Stimulated activated CD4-positive, alpha-beta T cell treated with anti-CD3 and anti-CD28 coated beads, Interleukin-2, amount 100 ng/mL, for 24 hours (primary cell): ENCODE data around the gene DHTKD1.
"Not testable (repeated sequence)": the region's sequence is repeated elsewhere in the genome, so short reads cannot be mapped to it uniquely, and the experiment has no call there.

Experiments used
- DNase-seq, 2 donors: peaks; one replicate each; pipeline ENCODE4 v3.0.0-alpha.2; 2020

The DHTKD1 gene

GRCh38 chr10:12063483-12063818, 5.3 kb upstream of the DHTKD1 start:
- DNase-seq = no peak

GRCh38 chr10:12067336-12067735, 1.4 kb upstream of the DHTKD1 start:
- no peak for DNase-seq

- DNase-seq = not testable (repeated sequence)
Measured at GRCh38 chr10:12071441-12071840, 2.7 kb downstream of the DHTKD1 start.

GRCh38 chr10:12073526-12073925, 4.8 kb downstream of the DHTKD1 start:
- DNase-seq = no peak

- DNase-seq = no peak
Measured at GRCh38 chr10:12077580-12078180, 8.9 kb downstream of the DHTKD1 start.

GRCh38 chr10:12081470-12081869, 12.7 kb downstream of the DHTKD1 start:
- no peak for DNase-seq

GRCh38 chr10:12081879-12082557, 13.3 kb downstream of the DHTKD1 start:
- no peak for DNase-seq

- no peak for DNase-seq
Measured at GRCh38 chr10:12088919-12089318, 20.2 kb downstream of the DHTKD1 start.

- DNase-seq = no peak
Measured at GRCh38 chr10:12091421-12091820, 22.7 kb downstream of the DHTKD1 start.

GRCh38 chr10:12097361-12097760, 28.6 kb downstream of the DHTKD1 start:
- DNase-seq = not testable (repeated sequence)

- no peak for DNase-seq
Measured at GRCh38 chr10:12097791-12098190, 29.0 kb downstream of the DHTKD1 start.

- DNase-seq = no peak
Measured at GRCh38 chr10:12098966-12099365, 30.2 kb downstream of the DHTKD1 start.

- no peak for DNase-seq
Measured at GRCh38 chr10:12103802-12104201, 35.0 kb downstream of the DHTKD1 start.

GRCh38 chr10:12107781-12108180, 39.0 kb downstream of the DHTKD1 start:
- DNase-seq = no peak

GRCh38 chr10:12109286-12109685, 40.5 kb downstream of the DHTKD1 start:
- no peak for DNase-seq

- no peak for DNase-seq
Measured at GRCh38 chr10:12111528-12111927, 42.8 kb downstream of the DHTKD1 start.

GRCh38 chr10:12113627-12114026, 44.9 kb downstream of the DHTKD1 start:
- no peak for DNase-seq

- no peak for DNase-seq
Measured at GRCh38 chr10:12121673-12122072, 52.9 kb downstream of the DHTKD1 start.

- peak; percentile 99 for DNase-seq
Measured at GRCh38 chr10:12129222-12130111, 60.7 kb downstream of the DHTKD1 start, which contains the start of gene SEC61A2. SEC61A2 (plus strand) TSS chr10:12129677; CDS start chr10:12129788, 111 bp downstream.

- peak; percentile 33 to 46 for DNase-seq
Measured at GRCh38 chr10:12130237-12130872, 61.6 kb downstream of the DHTKD1 start.

- no peak for DNase-seq
Measured at GRCh38 chr10:12135631-12136030, 66.9 kb downstream of the DHTKD1 start.

- no peak for DNase-seq
Measured at GRCh38 chr10:12140038-12140437, 71.3 kb downstream of the DHTKD1 start.

- DNase-seq = no peak
Measured at GRCh38 chr10:12144538-12144937, 75.8 kb downstream of the DHTKD1 start.
